Parathyroid adenoma (tissue), 2 donors: ENCODE data around the gene KLF6.
A peak's percentile ranks its signal among the peaks of the same experiment; 100 is the strongest.

Experiments used
- H2AFZ ChIP-seq: fragments of 300-600 bp; sonication (generic); one replicate; pipeline ENCODE4 v1.7.0; 2017; ENCODE audit warnings: antibody characterized with exemption, mild to moderate bottlenecking
- H3K27ac ChIP-seq: fragments of 300-600 bp; sonication (generic); one replicate; pipeline ENCODE4 v1.7.0; 2017
- H3K27me3 ChIP-seq: fragments of 300-600 bp; sonication (generic); one replicate; pipeline ENCODE4 v1.7.0; 2017; ENCODE audit warnings: low read length; ENCODE audit not compliant: control insufficient read depth, insufficient read depth
- H3K36me3 ChIP-seq: fragments of 300-600 bp; sonication (generic); one replicate; pipeline ENCODE4 v1.7.0; 2017; ENCODE audit warnings: low read length; ENCODE audit not compliant: control insufficient read depth, insufficient read depth
- H3K4me1 ChIP-seq: fragments of 300-600 bp; sonication (generic); one replicate; pipeline ENCODE4 v1.7.0; 2017; ENCODE audit warnings: control low read depth
- H3K4me2 ChIP-seq: fragments of 300-600 bp; sonication (generic); one replicate; pipeline ENCODE4 v1.7.0; 2017; ENCODE audit warnings: low read length
- H3K4me3 ChIP-seq: fragments of 300-600 bp; sonication (generic); one replicate; pipeline ENCODE4 v1.7.0; 2017; ENCODE audit warnings: low read depth, low read length
- H3K79me2 ChIP-seq: fragments of 300-600 bp; sonication (generic); one replicate; pipeline ENCODE4 v1.7.0; 2017; ENCODE audit warnings: control low read depth
- H3K9ac ChIP-seq: fragments of 300-600 bp; sonication (generic); one replicate; pipeline ENCODE4 v1.7.0; 2017; ENCODE audit warnings: mild to moderate bottlenecking
- H3K9me3 ChIP-seq: fragments of 300-600 bp; sonication (generic); one replicate; pipeline ENCODE4 v1.7.0; 2017; ENCODE audit warnings: low read length; ENCODE audit not compliant: control insufficient read depth
- TF ChIP-seq, protein P1 (sequence below): fragments of 300-600 bp; sonication (generic); IDR thresholded peaks from one replicate; pipeline ENCODE4 v1.7.0; 2017; ENCODE audit warnings: antibody characterized with exemption, mild to moderate bottlenecking
- donor health status: primary hyperparathyroidism.

KLF6 gene

DNA sequence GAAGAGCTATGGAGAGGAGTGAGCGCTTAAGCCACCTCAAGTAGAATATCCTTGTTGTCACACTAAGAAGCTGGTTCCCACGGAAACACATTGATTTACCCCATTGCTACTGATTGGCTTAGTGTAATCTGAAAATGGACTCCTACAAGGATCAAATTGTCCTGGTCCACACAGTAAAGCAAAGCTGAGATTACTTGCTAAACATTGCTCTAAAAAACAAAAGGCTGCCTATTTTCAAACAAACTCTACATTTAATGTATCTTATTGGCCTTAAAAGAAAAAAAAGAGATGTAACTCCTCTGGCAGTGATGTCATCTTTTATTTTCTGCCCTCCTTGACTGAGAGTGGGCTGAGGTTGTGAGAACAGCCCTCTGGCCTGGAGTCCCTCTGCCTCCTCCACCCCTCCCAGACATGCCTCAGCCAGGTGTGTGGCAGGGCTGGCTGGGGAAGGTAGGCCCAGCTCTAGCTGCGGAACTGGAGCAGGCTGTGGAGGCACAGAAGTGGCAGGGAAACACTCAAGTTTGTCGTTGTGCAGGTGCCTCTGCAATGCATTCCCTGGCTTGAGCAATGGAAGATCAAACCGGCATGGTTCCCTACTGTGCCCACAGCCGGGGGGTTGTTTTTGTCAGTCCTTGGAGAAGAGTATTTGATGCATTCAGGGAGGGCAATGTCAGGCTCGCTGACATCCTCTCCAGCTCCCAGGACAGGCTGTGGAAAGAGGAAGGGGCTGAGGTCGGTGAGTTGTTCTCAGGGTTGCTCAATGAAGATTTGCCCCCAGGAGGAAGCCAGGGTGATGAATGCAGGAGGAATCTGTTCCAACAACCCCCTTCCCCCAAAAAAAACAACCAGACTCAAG is 9.1 kb downstream of the KLF6 start:
- Histone ChIP-seq H3K36me3 (no peaks in the 10 kb centered on the region), H3K4me3 (no peak overlapping the region), H3K79me2 (no peaks in the 10 kb centered on the region), H3K9me3 (no peaks in the 10 kb centered on the region), H3K9ac (no peak overlapping the region), H3K4me1 (no peaks in the 10 kb centered on the region), H2AFZ (no peak overlapping the region), H3K4me2 (no peak overlapping the region), H3K27ac (no peak overlapping the region), H3K27me3 (no peaks in the 10 kb centered on the region)
- TF ChIP-seq, protein P1, sequence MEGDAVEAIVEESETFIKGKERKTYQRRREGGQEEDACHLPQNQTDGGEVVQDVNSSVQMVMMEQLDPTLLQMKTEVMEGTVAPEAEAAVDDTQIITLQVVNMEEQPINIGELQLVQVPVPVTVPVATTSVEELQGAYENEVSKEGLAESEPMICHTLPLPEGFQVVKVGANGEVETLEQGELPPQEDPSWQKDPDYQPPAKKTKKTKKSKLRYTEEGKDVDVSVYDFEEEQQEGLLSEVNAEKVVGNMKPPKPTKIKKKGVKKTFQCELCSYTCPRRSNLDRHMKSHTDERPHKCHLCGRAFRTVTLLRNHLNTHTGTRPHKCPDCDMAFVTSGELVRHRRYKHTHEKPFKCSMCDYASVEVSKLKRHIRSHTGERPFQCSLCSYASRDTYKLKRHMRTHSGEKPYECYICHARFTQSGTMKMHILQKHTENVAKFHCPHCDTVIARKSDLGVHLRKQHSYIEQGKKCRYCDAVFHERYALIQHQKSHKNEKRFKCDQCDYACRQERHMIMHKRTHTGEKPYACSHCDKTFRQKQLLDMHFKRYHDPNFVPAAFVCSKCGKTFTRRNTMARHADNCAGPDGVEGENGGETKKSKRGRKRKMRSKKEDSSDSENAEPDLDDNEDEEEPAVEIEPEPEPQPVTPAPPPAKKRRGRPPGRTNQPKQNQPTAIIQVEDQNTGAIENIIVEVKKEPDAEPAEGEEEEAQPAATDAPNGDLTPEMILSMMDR, result no peak

DNA sequence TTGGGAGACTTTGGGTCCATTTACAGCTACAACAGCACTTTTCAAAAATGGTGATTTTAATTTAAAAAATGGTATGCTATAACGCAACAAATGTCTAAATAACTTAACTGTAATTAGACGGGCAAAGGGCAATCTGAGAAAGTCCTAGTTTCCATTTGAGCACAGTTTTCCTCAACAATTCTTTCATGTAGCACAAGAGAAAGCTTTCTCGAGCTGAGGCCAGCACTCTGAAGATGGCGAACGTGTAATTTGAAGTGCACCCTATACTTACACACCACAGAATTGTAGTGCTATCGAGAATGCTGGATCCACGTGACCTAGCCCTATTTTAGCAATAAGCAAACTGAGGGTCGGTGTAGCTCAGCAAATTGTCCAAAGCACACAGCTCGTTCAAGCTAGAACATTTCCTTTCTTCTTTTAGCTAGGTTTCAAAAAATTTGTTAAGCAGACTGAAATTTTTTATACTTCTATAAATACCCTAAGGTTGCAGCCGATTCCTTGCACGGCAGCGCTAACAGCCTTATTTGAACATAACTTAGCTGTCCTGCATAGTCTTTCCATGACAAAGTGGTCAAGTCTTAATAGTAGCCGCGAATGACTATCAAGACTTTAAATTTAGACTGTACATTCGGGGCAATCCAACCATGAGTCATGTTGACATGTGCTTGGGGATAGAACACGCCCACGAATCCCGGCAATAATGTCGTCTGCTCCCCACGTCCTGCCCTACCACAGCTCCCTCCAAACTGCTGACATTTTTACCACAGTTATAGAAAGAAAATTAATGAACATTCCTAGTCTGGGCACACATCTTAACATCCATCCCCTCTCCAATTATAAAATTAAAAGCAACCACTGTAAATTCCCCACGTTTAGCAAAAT is 10.0 kb downstream of the KLF6 start:
- no peaks in the 10 kb centered on the region for H3K4me1 ChIP-seq
- H3K9me3 ChIP-seq, result no peaks in the 10 kb centered on the region
- no peak overlapping the region for H3K4me2 ChIP-seq
- H3K9ac ChIP-seq, result no peak overlapping the region
- TF ChIP-seq, protein P1, result no peak
- H3K27me3 ChIP-seq, result no peaks in the 10 kb centered on the region
- H3K27ac ChIP-seq, result no peak overlapping the region
- no peak overlapping the region for H2AFZ ChIP-seq
- H3K79me2 ChIP-seq, result no peaks in the 10 kb centered on the region
- no peak overlapping the region for H3K4me3 ChIP-seq
- no peaks in the 10 kb centered on the region for H3K36me3 ChIP-seq

DNA sequence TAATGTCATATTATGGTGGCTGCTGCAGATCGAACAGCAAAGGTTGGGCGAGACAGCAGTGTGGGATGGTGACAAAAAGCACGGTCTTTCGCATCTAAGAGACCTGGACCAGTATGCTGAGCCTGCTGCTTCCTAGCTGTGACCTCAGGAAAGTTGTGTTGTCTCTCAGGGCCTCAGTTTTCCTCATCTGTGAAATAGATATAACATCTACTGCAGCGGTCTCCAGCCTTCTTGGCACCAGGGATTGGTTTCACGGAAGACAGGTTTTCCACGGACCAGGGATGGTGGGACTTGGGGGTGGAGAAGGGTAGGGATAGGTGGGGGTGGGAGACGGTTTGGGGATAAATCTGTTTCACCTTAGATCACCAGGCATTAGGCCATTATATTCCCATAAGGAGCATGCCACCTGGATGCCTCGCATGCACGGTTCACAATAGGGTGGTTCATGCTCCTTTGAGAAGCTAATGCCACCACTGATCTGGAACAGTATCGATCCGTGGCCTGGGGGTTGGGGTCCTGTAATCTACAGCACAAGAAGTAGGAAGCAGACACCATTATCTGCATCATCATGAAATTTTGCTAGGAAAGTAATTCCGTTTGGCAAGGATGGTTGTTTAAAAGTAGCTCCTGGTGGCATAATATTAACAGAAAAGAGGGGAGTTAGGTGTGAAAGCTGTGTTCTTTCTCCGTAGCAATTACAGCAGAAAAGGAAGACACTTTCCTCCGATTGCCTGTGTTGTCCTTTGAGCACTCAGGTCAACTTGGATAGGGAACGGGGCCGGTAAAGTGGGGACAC is 10.8 kb downstream of the KLF6 start:
- no peak overlapping the region for H3K27ac ChIP-seq
- H3K9ac ChIP-seq, result no peak overlapping the region
- H3K4me2 ChIP-seq, result no peak overlapping the region
- no peak overlapping the region for H2AFZ ChIP-seq
- H3K4me1 ChIP-seq, result no peaks in the 10 kb centered on the region
- no peak overlapping the region for H3K4me3 ChIP-seq
- TF ChIP-seq, protein P1, result no peak
- no peaks in the 10 kb centered on the region for H3K36me3 ChIP-seq
- no peaks in the 10 kb centered on the region for H3K9me3 ChIP-seq
- no peaks in the 10 kb centered on the region for H3K79me2 ChIP-seq
- H3K27me3 ChIP-seq, result no peaks in the 10 kb centered on the region

DNA sequence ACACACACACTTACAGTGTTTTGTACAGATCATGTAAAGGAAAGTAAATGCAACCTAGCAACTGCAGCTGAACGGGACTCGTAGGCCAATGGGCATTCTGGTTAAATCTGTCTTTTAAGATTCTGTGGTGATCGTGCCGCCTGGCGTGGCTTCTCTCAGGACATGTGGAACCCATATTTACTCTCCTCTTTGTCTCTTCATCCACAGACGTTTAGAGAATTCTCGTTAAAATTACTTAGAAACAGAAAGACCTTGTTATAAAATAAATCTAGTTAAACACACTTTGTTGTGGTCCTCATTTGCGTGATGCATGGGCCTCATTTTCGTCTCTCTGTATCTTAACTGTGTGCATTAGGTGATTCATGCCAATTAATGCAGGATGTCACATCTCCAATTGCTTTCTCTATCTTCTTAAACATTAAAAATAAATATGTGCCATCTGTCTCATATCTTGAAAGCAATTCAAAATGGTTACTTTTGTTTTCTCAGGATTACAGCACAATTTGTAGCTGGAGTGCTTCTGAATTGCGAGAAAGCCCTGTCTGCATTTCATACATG is 11.5 kb downstream of the KLF6 start:
- no peak overlapping the region for H3K9ac ChIP-seq
- H3K4me1 ChIP-seq, result no peaks in the 10 kb centered on the region
- H3K36me3 ChIP-seq, result no peaks in the 10 kb centered on the region
- peak overlapping the region; percentile 4 for H3K4me3 ChIP-seq
- no peaks in the 10 kb centered on the region for H3K27me3 ChIP-seq
- H3K27ac ChIP-seq, result no peak overlapping the region
- no peak overlapping the region for H3K4me2 ChIP-seq
- no peak overlapping the region for H2AFZ ChIP-seq
- H3K9me3 ChIP-seq, result no peaks in the 10 kb centered on the region
- TF ChIP-seq, protein P1, result no peak
- no peaks in the 10 kb centered on the region for H3K79me2 ChIP-seq
